Keratinocyte (primary cell): ENCODE results near the gene CCDC148. TPM values are rescaled to one million over a fixed set of nuclear protein-coding genes. Genes with fewer than 3 reads are reported as not detected.

Source experiments
- DNase-seq: peaks from one replicate; pipeline ENCODE4 v3.0.0-alpha.2; 2011; ENCODE audit warnings: low read depth, missing footprints, low spot score
- FAIRE-seq: peaks from 2 replicates; lab custom pipeline; 2011; peaks lifted over from hg19 to GRCh38; lab: Jason Lieb, UNC
- H2AFZ ChIP-seq: 2 replicates; pipeline ENCODE4 v1.6.0; 2012; ENCODE audit warnings: low read length, control low read depth, inconsistent platforms; ENCODE audit not compliant: control insufficient read depth
- H3K27ac ChIP-seq: 2 replicates; pipeline ENCODE4 v1.5.1; 2011; ENCODE audit warnings: low read length; ENCODE audit not compliant: control insufficient read depth, insufficient read depth
- H3K27me3 ChIP-seq: 3 replicates; pipeline ENCODE4 v1.6.0; 2011; ENCODE audit warnings: low read length; ENCODE audit not compliant: control insufficient read depth, insufficient read depth; ENCODE audit errors: extremely low read depth
- H3K36me3 ChIP-seq, 2 experiments: 2 replicates in 1 of 2; 3 replicates in 1 of 2; pipeline ENCODE4 v1.5.1; 2011; ENCODE audit warnings: low read length in 2 of 2, mild to moderate bottlenecking in 1 of 2; ENCODE audit not compliant: control insufficient read depth in 2 of 2, insufficient read depth in 2 of 2; ENCODE audit errors: extremely low read depth in 1 of 2
- H3K4me1 ChIP-seq: 3 replicates; pipeline ENCODE4 v1.5.1; 2011; ENCODE audit warnings: low read length; ENCODE audit not compliant: control insufficient read depth, insufficient read depth; ENCODE audit errors: extremely low read depth
- H3K4me2 ChIP-seq: 3 replicates; pipeline ENCODE4 v1.6.0; 2011; ENCODE audit warnings: low read depth, low read length; ENCODE audit not compliant: control insufficient read depth, insufficient read depth; ENCODE audit errors: extremely low read depth
- H3K4me3 ChIP-seq, 3 experiments: fragments of 200-600 bp in 1 of 3; sonication (generic) in 1 of 3; 2 replicates in 2 of 3; 3 replicates in 1 of 3; pipeline ENCODE4 v1.5.1; 2011 to 2016; ENCODE audit warnings: low read length in 3 of 3, mild to moderate bottlenecking in 3 of 3, control low read depth in 2 of 3, inconsistent platforms in 1 of 3, low read depth in 1 of 3, mixed read lengths in 1 of 3, mixed run types in 1 of 3, moderate library complexity in 1 of 3; ENCODE audit not compliant: control insufficient read depth in 2 of 3, insufficient read depth in 2 of 3; ENCODE audit errors: extremely low read depth in 1 of 3
- H3K79me2 ChIP-seq: 2 replicates; pipeline ENCODE4 v1.6.0; 2012; ENCODE audit warnings: low read length; ENCODE audit not compliant: control insufficient read depth, insufficient read depth
- H3K9ac ChIP-seq: 3 replicates; pipeline ENCODE4 v1.6.0; 2011; ENCODE audit warnings: low read length; ENCODE audit not compliant: control insufficient read depth, insufficient read depth; ENCODE audit errors: extremely low read depth
- H3K9me1 ChIP-seq: 3 replicates; pipeline ENCODE4 v1.6.0; 2011; ENCODE audit warnings: low read length; ENCODE audit not compliant: control insufficient read depth, insufficient read depth; ENCODE audit errors: extremely low read depth
- H3K9me3 ChIP-seq: 2 replicates; pipeline ENCODE4 v1.5.1; 2012; ENCODE audit warnings: low read depth, low read length; ENCODE audit not compliant: control insufficient read depth
- H4K20me1 ChIP-seq: 3 replicates; pipeline ENCODE4 v1.6.0; 2011; ENCODE audit warnings: low read length; ENCODE audit not compliant: control insufficient read depth, insufficient read depth; ENCODE audit errors: extremely low read depth
- EZH2 ChIP-seq: IDR thresholded peaks from one replicate; pipeline ENCODE4 v1.6.1; 2012; ENCODE audit warnings: inconsistent platforms, mild to moderate bottlenecking, low read length, moderate library complexity
- dilution Hi-C: fragments of 300-500 bp; cut with MboI; formaldehyde crosslinking; loops from one replicate; pipeline ENCODE4 v1.7.0; 2020; ENCODE audit warnings: low sequenced_read_pairs; ENCODE audit not compliant: extremely low pct_ligation_motif_present
- polyA plus RNA-seq, 5 experiments: library from polyadenylated mRNA; depleted of rRNA in 3 of 5; stranded (reverse) in 3 of 5; stranded (forward) in 1 of 5; unstranded in 1 of 5; fragments of >200 nt; gene quantifications; 1 replicate in 1 of 5; 2 replicates in 3 of 5; 3 replicates in 1 of 5; pipeline versions ENCODE4 v1.2.1 to v1.2.3, GENCODE V29; 2011 to 2012; ENCODE audit warnings: missing spikeins in 2 of 5, low read depth in 1 of 5, low replicate concordance in 1 of 5
- TF ChIP-seq, protein P1 (sequence below), 3 experiments: IDR thresholded peaks in 1 of 3; conservative IDR thresholded peaks in 1 of 3; optimal IDR thresholded peaks in 1 of 3; 2 replicates in 2 of 3; 3 replicates in 1 of 3; pipeline versions ENCODE3 to v1.5.1; 2011; ENCODE audit warnings: low read length in 3 of 3, mild to moderate bottlenecking in 3 of 3, moderate library complexity in 2 of 3, control low read depth in 1 of 3, inconsistent platforms in 1 of 3; ENCODE audit not compliant: insufficient read depth in 2 of 3; ENCODE audit errors: extremely low read depth in 1 of 3

Gene CCDC148
- polyA plus RNA-seq, 1 donor (not counting 4 experiments of a cell fraction or from before 2014, with no cell fraction given): 0.39 TPM

DNA sequence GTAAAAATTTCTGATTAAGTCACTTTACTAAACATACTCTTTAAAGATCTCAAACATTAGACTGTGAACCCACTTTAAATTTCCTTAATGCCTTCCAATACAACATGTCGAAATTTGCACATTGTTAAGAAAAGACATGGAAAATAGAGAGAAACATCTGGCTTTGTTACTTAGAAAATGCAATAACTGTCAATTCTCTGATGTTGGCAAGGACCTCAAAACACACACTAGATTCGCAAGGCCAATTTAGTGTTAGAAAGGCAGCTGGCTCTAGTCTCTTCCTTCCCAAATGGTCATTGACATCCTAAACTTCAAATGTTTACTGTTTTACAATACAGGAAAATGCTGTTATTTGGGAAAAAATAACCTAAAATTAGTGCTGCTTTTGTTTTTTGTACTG lies 244.3 kb downstream of the CCDC148 start:
- Histone ChIP-seq H3K4me1 (no peaks in the 10 kb centered on the region), H3K79me2 (no peaks in the 10 kb centered on the region), H3K4me3 (no peak overlapping the region), H3K36me3 (no peaks in the 10 kb centered on the region), H3K27me3 (no peaks in the 10 kb centered on the region), H3K9me3 (no peaks in the 10 kb centered on the region), H4K20me1 (no peaks in the 10 kb centered on the region), H3K4me2 (no peak overlapping the region), H3K9ac (no peak overlapping the region), H2AFZ (no peak overlapping the region), H3K9me1 (no peaks in the 10 kb centered on the region), H3K27ac (no peak overlapping the region)
- DNase-seq: no peak
- no peak for FAIRE-seq
- TF ChIP-seq, protein P1, sequence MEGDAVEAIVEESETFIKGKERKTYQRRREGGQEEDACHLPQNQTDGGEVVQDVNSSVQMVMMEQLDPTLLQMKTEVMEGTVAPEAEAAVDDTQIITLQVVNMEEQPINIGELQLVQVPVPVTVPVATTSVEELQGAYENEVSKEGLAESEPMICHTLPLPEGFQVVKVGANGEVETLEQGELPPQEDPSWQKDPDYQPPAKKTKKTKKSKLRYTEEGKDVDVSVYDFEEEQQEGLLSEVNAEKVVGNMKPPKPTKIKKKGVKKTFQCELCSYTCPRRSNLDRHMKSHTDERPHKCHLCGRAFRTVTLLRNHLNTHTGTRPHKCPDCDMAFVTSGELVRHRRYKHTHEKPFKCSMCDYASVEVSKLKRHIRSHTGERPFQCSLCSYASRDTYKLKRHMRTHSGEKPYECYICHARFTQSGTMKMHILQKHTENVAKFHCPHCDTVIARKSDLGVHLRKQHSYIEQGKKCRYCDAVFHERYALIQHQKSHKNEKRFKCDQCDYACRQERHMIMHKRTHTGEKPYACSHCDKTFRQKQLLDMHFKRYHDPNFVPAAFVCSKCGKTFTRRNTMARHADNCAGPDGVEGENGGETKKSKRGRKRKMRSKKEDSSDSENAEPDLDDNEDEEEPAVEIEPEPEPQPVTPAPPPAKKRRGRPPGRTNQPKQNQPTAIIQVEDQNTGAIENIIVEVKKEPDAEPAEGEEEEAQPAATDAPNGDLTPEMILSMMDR (optimal IDR thresholded peaks at IDR 0.05 in 1 of 3, IDR thresholded peaks at IDR 0.05 in 1 of 3, conservative IDR thresholded peaks at IDR 0.05 in 1 of 3; ENCODE audit: extremely low read depth in 1 of 3, insufficient read depth in 2 of 3, low read length in 3 of 3): no peak
- no peak for TF ChIP-seq EZH2
- dilution Hi-C loops: no loop called here

DNA sequence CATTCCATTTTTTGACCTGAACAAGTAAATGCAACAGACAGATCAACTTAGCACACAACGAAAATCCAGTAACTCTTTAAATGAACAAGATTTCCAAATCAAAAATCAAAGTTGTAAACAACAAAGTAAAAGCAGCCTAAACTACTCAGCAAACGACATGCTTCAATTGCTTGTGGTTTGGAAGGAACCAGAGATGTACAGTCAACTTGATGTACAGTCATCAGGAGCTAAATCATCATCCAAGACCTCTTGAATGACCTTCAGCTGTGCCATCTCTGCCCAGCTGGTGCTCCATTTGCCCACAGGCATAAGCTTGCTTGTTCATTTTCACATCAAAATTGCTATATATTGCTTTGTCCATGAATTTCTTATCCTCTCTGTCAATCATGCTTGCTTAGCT lies 245.1 kb downstream of the CCDC148 start:
- dilution Hi-C loops: no loop called here
- TF ChIP-seq, protein P1 (optimal IDR thresholded peaks at IDR 0.05 in 1 of 3, IDR thresholded peaks at IDR 0.05 in 1 of 3, conservative IDR thresholded peaks at IDR 0.05 in 1 of 3; ENCODE audit: extremely low read depth in 1 of 3, insufficient read depth in 2 of 3, low read length in 3 of 3): no peak
- no peak for TF ChIP-seq EZH2
- no peak for DNase-seq
- FAIRE-seq: no peak
- Histone ChIP-seq H3K79me2 (no peaks in the 10 kb centered on the region), H3K4me1 (no peaks in the 10 kb centered on the region), H4K20me1 (no peaks in the 10 kb centered on the region), H3K27me3 (no peaks in the 10 kb centered on the region), H2AFZ (no peak overlapping the region), H3K4me3 (no peak overlapping the region), H3K27ac (no peak overlapping the region), H3K36me3 (no peaks in the 10 kb centered on the region), H3K9ac (no peak overlapping the region), H3K4me2 (no peak overlapping the region), H3K9me1 (no peaks in the 10 kb centered on the region), H3K9me3 (no peaks in the 10 kb centered on the region)
